ENCODE measurements around the gene NOTO. TPM values are rescaled to one million over a fixed set of nuclear protein-coding genes. Genes with fewer than 3 reads are reported as not detected.

NOTO gene, protein sequence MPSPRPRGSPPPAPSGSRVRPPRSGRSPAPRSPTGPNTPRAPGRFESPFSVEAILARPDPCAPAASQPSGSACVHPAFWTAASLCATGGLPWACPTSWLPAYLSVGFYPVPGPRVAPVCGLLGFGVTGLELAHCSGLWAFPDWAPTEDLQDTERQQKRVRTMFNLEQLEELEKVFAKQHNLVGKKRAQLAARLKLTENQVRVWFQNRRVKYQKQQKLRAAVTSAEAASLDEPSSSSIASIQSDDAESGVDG
- not detected for total RNA-seq

DNA sequence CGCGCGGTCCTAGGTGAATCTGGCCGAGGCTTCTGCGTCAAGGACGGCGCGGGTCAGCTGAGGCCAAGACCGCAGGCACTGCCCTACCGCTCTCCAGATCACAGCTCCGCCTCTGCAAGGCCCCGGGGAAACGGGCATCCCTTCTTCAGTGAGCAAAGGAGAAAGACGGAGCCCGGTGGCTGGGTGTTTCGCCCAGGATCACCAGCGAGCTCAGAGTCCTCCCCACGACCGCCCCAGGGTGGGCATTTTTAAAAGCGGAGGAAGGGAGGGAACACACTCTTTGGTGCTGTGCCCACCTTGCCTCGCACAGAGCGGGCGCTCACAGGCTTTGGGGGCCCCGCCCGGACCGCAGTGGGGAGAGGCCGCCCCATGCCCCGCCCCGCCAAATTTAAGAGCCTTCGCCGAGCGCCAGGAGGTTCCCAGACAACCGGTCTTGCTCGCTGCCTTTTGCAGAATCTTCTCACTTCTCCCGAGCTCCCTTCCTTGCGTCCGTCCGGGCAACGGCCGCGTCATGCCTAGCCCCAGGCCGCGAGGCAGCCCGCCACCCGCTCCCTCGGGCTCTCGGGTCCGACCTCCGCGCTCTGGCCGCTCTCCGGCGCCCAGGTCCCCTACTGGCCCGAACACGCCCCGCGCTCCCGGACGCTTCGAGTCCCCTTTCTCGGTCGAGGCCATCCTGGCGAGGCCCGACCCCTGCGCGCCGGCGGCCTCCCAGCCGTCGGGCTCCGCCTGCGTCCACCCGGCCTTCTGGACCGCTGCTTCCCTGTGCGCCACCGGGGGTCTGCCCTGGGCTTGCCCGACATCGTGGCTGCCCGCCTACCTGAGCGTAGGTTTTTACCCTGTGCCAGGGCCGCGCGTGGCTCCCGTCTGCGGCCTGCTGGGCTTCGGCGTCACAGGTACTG lies at the start of gene NOTO:
TSS of gene NOTO (plus strand) at position 419 of the 899 bp plus-strand sequence. CDS start at position 512, 93 bp downstream.

DNA sequence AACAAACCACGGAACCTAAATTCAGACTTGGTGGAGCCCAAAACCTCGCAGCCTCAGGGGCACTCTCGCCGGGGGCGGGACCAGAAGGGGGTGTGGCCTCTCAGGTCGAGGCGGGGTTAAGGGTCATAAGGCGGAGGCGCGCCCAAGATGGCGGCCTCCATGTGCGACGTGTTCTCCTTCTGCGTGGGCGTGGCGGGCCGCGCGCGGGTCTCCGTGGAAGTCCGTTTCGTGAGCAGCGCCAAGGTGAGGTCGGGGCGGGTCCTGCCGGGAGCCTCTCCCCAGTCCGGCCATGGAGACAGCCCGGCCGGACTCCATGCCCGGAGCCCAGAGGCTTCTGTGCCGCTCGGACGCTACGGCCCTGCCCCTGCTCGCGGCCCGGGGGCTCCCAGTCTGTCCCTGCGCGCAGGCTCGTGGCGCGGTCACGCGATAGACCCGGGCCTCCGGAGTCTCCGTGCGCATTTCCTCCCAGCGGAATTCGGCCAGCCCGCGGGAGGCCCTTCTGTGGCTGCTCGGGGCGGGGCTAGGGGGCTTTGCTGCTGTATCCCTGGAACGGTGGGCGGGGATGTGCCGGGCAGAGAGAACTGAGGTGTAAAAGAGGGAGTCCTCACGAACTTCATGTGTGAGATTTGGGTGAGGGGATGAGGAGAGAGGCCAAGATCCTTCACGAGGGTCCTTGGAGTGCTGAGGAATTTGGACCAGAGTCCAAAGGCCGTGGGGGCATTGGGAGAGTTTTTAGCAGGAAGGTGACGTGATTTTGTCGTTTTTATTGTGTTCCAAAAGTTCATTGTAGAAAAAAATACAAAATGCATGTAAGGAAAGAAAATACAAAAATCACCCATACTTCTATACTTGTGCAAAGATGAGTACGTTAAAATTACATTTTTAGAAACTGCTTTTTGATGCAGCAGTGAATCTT lies 12.0 kb downstream of the NOTO start, which contains the start of gene SMYD5:
TSS of gene SMYD5 (plus strand) at position 126 of the 916 bp plus-strand sequence. CDS start at position 148, 22 bp downstream.

GRCh38 chr2:73233154-73233931 lies 31.0 kb downstream of the NOTO start, which contains the start of gene PRADC1:
PRADC1 (minus strand) TSS chr2:73233239; CDS start chr2:73233160, 79 bp downstream.

GRCh38 chr2:73233932-73234832 lies 31.8 kb downstream of the NOTO start, which contains the start of gene CCT7:
CCT7 (plus strand) TSS chr2:73234308; CDS start chr2:73234379, 71 bp downstream.

Other genes with a start within 250 kb of the NOTO start
- gene SFXN5, start 130.9 kb upstream of the NOTO start, total RNA-seq = 10 to 100 TPM in 1 of 2 donors, 1 to 10 TPM in 1; 10.0 to 14.1 TPM
- gene RAB11FIP5, start 89.6 kb upstream of the NOTO start, total RNA-seq = 10 to 100 TPM; 15.7 to 22.0 TPM
- gene SMYD5, start 11.7 kb downstream of the NOTO start, total RNA-seq = 10 to 100 TPM; 16.2 to 32.3 TPM
- gene PRADC1, start 30.7 kb downstream of the NOTO start, total RNA-seq = 10 to 100 TPM; 13.1 to 15.7 TPM
- 100 to 1,000 TPM; 210 to 341 TPM for gene CCT7, start 31.7 kb downstream of the NOTO start, total RNA-seq
- gene FBXO41, start 81.9 kb downstream of the NOTO start, total RNA-seq = 1 to 10 TPM; 3.8 to 4.0 TPM
- not detected for gene EGR4, start 91.0 kb downstream of the NOTO start, total RNA-seq
- gene ALMS1, start 183.3 kb downstream of the NOTO start, total RNA-seq = 10 to 100 TPM; 14.0 to 15.5 TPM